ENCODE measurements around the gene COL1A2. TPM values are rescaled to one million over a fixed set of nuclear protein-coding genes. Genes with fewer than 3 reads are reported as not detected.

COL1A2 gene
- total RNA-seq, 1 experiment from 2014 or later, result 3.0 TPM

- no peak for TF ChIP-seq POLR2AphosphoS5 (IDR thresholded peaks at IDR 0.05; ENCODE audit: low read depth, low read length)
- TF ChIP-seq ZNF274 (IDR thresholded peaks at IDR 0.05; ENCODE audit: low read depth, low read length), result no peak
- TF ChIP-seq RAD21 (IDR thresholded peaks at IDR 0.05; ENCODE audit: low read depth), result no peak
- no peak for TF ChIP-seq MAX (IDR thresholded peaks at IDR 0.05)
- TF ChIP-seq SIN3A (IDR thresholded peaks at IDR 0.05; ENCODE audit: low read depth), result no peak
- no peak for TF ChIP-seq SRF (IDR thresholded peaks at IDR 0.05; ENCODE audit: low read depth)
- TF ChIP-seq CTCF (IDR thresholded peaks at IDR 0.05 in 2 of 3, conservative IDR thresholded peaks at IDR 0.05 in 1 of 3; ENCODE audit: borderline replicate concordance in 1 of 3, insufficient read depth in 1 of 3, low read depth in 2 of 3, low read length in 2 of 3), result no peak
- no peak for TF ChIP-seq YY1 (IDR thresholded peaks at IDR 0.05; ENCODE audit: extremely low read depth, insufficient replicate concordance, low read depth, low read length)
- no peak for TF ChIP-seq EZH2 (IDR thresholded peaks at IDR 0.05)
- no peak for TF ChIP-seq EZH2phosphoT487 (IDR thresholded peaks at IDR 0.05; ENCODE audit: borderline replicate concordance)
- no peak for TF ChIP-seq ZFX (IDR thresholded peaks at IDR 0.05)
- TF ChIP-seq ATF3 (IDR thresholded peaks at IDR 0.05), result no peak
- no peak for TF ChIP-seq FOSL1 (IDR thresholded peaks at IDR 0.05; ENCODE audit: low read depth)
- no peak for TF ChIP-seq REST (IDR thresholded peaks at IDR 0.05; ENCODE audit: low read depth)
- no peak for TF ChIP-seq SP1 (IDR thresholded peaks at IDR 0.05; ENCODE audit: low read depth)
- no peak for TF ChIP-seq POLR2A (IDR thresholded peaks at IDR 0.05; ENCODE audit: borderline replicate concordance, extremely low read depth, insufficient read depth, insufficient read length)
- no peak for TF ChIP-seq JUND (IDR thresholded peaks at IDR 0.05)
- no peak for TF ChIP-seq ELF1 (IDR thresholded peaks at IDR 0.05; ENCODE audit: borderline replicate concordance, low read depth)
- ChIA-PET CTCF (no interaction called here), RAD21 (ENCODE audit: low non-redundant PET in 1 of 2, low total read pairs in 2 of 2, uncharacterized antibody in 2 of 2, unreplicated experiment in 2 of 2) (no interaction called here), POLR2A (no interaction called here)
- no TSS peak for BruUV-seq (replicated peaks)
- Histone ChIP-seq H3K27ac (ENCODE audit: low read depth, low read length) (no peak overlapping the region), H3K9me2 (ENCODE audit: insufficient read depth) (0 out of 2 replicates have a peak, but pooled peaks cover 3% of the 10 kb centered on the region), H3K27me3 (ENCODE audit: insufficient read depth, low read length) (no peaks in the 10 kb centered on the region), H2AFZ (ENCODE audit: low read depth, low read length, poor library complexity, severe bottlenecking) (no peak overlapping the region), H3K4me1 (ENCODE audit: control insufficient read depth in 1 of 2, insufficient read depth in 2 of 2, low read length in 2 of 2) (0 out of 4 replicates have a peak, but pooled peaks cover 0 to 4% of the 10 kb centered on the region in 2 experiments), H3K9me3 (ENCODE audit: control insufficient read depth in 1 of 2, insufficient read depth in 1 of 2, low read depth in 1 of 2, low read length in 2 of 2) (no peaks in the 10 kb centered on the region), H3K36me3 (ENCODE audit: control insufficient read depth in 1 of 2, insufficient read depth in 2 of 2, low read length in 2 of 2) (no peaks in the 10 kb centered on the region), H3K4me2 (ENCODE audit: low read length) (no peak overlapping the region), H3K9ac (ENCODE audit: low read length) (no peak overlapping the region), H3K4me3 (replicated peaks in 1 of 2; ENCODE audit: low read depth in 1 of 2, low read length in 2 of 2) (no peak overlapping the region), H3K79me2 (ENCODE audit: insufficient read depth, low read length) (no peaks in the 10 kb centered on the region), H4K20me1 (ENCODE audit: insufficient read depth) (no peaks in the 10 kb centered on the region)
- ATAC-seq, result no peak
- intact Hi-C loops (cut with micrococcal nuclease), result no loop called here
- no peak for DNase-seq (ENCODE audit: low read depth, low spot score)
Measured at GRCh38 chr7:94345907-94346306, 48.8 kb upstream of the COL1A2 start.

All from HCT116 (cell line).